ENCODE data around the gene INCENP. TPM values are rescaled to one million over a fixed set of nuclear protein-coding genes. Genes with fewer than 3 reads are reported as not detected.
A peak's percentile ranks its signal among the peaks of the same experiment; 100 is the strongest.

INCENP gene
- total RNA-seq, 1 donor from 2014 or later, result 9.8 TPM

DNA sequence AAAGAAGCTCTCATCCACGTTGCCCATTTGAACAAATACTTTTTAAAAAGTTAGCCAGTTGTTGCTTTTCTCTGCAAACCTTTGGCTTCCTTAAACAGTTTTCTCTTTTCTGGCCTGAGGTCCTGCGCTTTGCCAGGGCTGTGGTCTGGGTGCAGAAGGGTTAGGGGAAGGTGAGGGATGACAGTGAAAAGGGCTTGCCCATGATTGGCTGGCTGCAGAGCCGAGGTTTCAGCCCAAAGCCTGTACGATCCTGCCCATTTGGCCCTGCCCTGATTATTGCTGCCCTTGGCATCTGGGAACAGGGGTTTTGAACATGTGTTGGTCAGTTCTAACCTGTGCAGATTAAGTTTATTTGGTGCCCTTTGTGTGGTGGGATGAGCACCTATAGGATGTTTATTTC is 1.5 kb downstream of the INCENP start:
- H3K36me3 ChIP-seq, result peaks cover 23% of the 10 kb centered on the region
- peaks cover 26% of the 10 kb centered on the region for H3K4me1 ChIP-seq
- H3K27ac ChIP-seq (replicated peaks), result no peak overlapping the region
- no peak for DNase-seq
- TF ChIP-seq, protein P1, sequence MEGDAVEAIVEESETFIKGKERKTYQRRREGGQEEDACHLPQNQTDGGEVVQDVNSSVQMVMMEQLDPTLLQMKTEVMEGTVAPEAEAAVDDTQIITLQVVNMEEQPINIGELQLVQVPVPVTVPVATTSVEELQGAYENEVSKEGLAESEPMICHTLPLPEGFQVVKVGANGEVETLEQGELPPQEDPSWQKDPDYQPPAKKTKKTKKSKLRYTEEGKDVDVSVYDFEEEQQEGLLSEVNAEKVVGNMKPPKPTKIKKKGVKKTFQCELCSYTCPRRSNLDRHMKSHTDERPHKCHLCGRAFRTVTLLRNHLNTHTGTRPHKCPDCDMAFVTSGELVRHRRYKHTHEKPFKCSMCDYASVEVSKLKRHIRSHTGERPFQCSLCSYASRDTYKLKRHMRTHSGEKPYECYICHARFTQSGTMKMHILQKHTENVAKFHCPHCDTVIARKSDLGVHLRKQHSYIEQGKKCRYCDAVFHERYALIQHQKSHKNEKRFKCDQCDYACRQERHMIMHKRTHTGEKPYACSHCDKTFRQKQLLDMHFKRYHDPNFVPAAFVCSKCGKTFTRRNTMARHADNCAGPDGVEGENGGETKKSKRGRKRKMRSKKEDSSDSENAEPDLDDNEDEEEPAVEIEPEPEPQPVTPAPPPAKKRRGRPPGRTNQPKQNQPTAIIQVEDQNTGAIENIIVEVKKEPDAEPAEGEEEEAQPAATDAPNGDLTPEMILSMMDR (IDR thresholded peaks at IDR 0.05; ENCODE audit: borderline replicate concordance), result no peak
- intact Hi-C loops (cut with micrococcal nuclease), result no loop called here
- peak overlapping the region; percentile 99 for H3K4me3 ChIP-seq
- H3K27me3 ChIP-seq (ENCODE audit: low read depth), result no peaks in the 10 kb centered on the region
- no peaks in the 10 kb centered on the region for H3K9me3 ChIP-seq (replicated peaks)

DNA sequence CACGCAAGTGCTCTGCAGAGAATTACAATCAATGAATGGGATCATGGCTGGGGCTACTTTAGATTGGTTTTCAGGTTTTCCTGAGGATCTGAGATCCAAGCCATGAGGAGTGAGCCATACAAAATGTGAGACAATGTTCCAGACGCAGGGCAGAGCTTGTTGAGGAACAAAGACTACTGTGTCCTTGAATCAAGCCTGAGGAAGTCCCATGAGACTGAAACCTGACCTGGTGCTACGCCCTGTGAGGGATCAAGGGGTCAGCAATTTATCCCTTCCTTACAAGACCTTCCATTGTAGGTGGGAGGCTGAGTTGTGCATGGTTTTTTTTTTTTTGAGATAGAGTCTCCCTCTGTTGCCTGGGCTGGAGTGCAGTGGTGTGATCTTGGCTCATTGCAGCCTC is 2.1 kb downstream of the INCENP start:
- Histone ChIP-seq H3K4me3 (no peak overlapping the region), H3K27ac (replicated peaks) (no peak overlapping the region), H3K4me1 (peaks cover 26% of the 10 kb centered on the region), H3K9me3 (replicated peaks) (no peaks in the 10 kb centered on the region), H3K36me3 (peaks cover 28% of the 10 kb centered on the region), H3K27me3 (ENCODE audit: low read depth) (no peaks in the 10 kb centered on the region)
- TF ChIP-seq, protein P1 (IDR thresholded peaks at IDR 0.05; ENCODE audit: borderline replicate concordance), result no peak
- DNase-seq, result no peak
- intact Hi-C loops (cut with micrococcal nuclease), result no loop called here

DNA sequence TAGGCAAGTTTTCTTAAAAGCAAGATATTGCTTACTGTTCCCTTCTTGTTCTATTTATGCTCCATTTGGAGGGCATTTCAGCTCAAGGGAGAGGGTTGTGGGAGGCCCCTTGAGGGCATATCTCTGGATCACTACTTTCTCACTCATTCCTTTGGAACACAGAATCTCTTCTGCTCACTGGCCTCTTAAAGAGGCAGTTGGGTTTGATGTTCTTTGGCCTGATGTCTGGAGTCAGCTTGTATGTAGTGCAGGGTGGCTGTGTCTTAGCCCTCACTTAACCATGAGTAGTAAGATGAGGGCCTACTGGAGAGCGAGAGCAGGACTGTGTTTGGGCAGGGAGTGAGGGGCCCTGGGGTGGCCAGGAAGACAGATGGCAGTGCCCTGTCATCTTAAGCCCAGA is 3.6 kb downstream of the INCENP start:
- intact Hi-C loops (cut with micrococcal nuclease), result no loop called here
- Histone ChIP-seq H3K27me3 (ENCODE audit: low read depth) (no peaks in the 10 kb centered on the region), H3K4me3 (no peak overlapping the region), H3K4me1 (peaks cover 26% of the 10 kb centered on the region), H3K36me3 (peaks cover 36% of the 10 kb centered on the region), H3K9me3 (replicated peaks) (no peaks in the 10 kb centered on the region), H3K27ac (replicated peaks) (no peak overlapping the region)
- TF ChIP-seq, protein P1 (IDR thresholded peaks at IDR 0.05; ENCODE audit: borderline replicate concordance), result no peak
- no peak for DNase-seq

DNA sequence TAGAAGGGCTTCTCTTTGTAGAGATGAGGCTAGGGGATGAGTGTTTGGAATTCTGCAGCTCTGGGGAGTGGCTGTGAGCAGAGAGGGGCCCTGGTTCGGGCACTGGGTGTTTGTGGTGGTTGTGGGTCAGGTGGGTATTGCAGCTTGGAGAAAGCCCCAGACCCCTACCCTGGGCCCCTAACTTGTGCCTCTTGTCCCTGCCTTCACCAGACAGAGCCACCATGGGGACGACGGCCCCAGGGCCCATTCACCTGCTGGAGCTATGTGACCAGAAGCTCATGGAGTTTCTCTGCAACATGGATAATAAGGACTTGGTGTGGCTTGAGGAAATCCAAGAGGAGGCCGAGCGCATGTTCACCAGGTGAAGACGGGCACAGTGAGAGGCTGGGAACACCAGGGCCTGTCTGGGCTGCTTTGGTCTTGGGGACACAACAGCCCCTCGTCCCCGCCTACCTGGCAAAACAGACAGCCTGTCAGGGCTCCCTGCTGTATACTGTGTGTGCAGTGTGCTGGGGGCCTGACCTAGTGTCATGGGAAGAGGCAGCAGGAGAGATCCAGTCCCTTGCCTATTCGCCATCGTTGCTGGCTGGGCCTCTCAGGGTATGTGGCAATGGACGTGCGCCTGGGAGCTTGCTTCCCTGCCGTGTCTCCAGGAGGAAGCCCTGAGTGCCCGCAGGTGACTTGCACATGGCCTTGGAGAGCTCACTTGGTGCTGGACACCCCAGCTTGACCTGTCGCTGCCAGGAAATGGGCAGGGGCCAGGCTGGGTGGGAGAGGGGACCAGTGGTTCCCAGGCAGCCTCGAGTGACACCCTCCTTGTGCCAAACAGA is 4.3 kb downstream of the INCENP start:
- Histone ChIP-seq H3K27me3 (ENCODE audit: low read depth) (no peaks in the 10 kb centered on the region), H3K4me1 (peaks cover 24% of the 10 kb centered on the region), H3K9me3 (replicated peaks) (no peaks in the 10 kb centered on the region), H3K27ac (replicated peaks) (no peak overlapping the region), H3K4me3 (no peak overlapping the region), H3K36me3 (peaks cover 36% of the 10 kb centered on the region)
- TF ChIP-seq, protein P1 (IDR thresholded peaks at IDR 0.05; ENCODE audit: borderline replicate concordance), result no peak
- intact Hi-C loops (cut with micrococcal nuclease), result no loop called here
- DNase-seq, result no peak

- TF ChIP-seq, protein P1 (IDR thresholded peaks at IDR 0.05; ENCODE audit: borderline replicate concordance), result no peak
- H3K36me3 ChIP-seq, result peaks cover 36% of the 10 kb centered on the region
- no peaks in the 10 kb centered on the region for H3K9me3 ChIP-seq (replicated peaks)
- H3K4me3 ChIP-seq, result no peak overlapping the region
- H3K27ac ChIP-seq (replicated peaks), result no peak overlapping the region
- H3K27me3 ChIP-seq (ENCODE audit: low read depth), result no peaks in the 10 kb centered on the region
- H3K4me1 ChIP-seq, result peaks cover 27% of the 10 kb centered on the region
- no peak for DNase-seq
- intact Hi-C loops (cut with micrococcal nuclease), result no loop called here
Measured at GRCh38 chr11:62128835-62129234, 5.0 kb downstream of the INCENP start.

Measured in left ventricle myocardium inferior (tissue), 1 donor.